Measurements from ENCODE around the gene PPP1R3C. TPM values are rescaled to one million over a fixed set of nuclear protein-coding genes. Genes with fewer than 3 reads are reported as not detected.

Gene PPP1R3C
- total RNA-seq, 4 donors from 2014 or later: 1.7 to 8.8 (median 5.1) TPM

- TF ChIP-seq, protein P1, sequence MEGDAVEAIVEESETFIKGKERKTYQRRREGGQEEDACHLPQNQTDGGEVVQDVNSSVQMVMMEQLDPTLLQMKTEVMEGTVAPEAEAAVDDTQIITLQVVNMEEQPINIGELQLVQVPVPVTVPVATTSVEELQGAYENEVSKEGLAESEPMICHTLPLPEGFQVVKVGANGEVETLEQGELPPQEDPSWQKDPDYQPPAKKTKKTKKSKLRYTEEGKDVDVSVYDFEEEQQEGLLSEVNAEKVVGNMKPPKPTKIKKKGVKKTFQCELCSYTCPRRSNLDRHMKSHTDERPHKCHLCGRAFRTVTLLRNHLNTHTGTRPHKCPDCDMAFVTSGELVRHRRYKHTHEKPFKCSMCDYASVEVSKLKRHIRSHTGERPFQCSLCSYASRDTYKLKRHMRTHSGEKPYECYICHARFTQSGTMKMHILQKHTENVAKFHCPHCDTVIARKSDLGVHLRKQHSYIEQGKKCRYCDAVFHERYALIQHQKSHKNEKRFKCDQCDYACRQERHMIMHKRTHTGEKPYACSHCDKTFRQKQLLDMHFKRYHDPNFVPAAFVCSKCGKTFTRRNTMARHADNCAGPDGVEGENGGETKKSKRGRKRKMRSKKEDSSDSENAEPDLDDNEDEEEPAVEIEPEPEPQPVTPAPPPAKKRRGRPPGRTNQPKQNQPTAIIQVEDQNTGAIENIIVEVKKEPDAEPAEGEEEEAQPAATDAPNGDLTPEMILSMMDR (IDR thresholded peaks at IDR 0.05; ENCODE audit: low read depth): no peak
These were observed 34.5 kb downstream of the PPP1R3C start for GRCh38 chr10:91598211-91598977.

GRCh38 chr10:91597197-91597881 is 35.5 kb downstream of the PPP1R3C start:
- TF ChIP-seq, protein P1 (IDR thresholded peaks at IDR 0.05; ENCODE audit: low read depth): no peak

GRCh38 chr10:91596825-91597196 is 36.1 kb downstream of the PPP1R3C start:
- TF ChIP-seq, protein P1 (IDR thresholded peaks at IDR 0.05; ENCODE audit: low read depth): no peak

GRCh38 chr10:91593834-91594233 is 39.0 kb downstream of the PPP1R3C start:
- TF ChIP-seq, protein P1 (IDR thresholded peaks at IDR 0.05; ENCODE audit: low read depth): no peak

GRCh38 chr10:91593366-91593765 is 39.5 kb downstream of the PPP1R3C start:
- TF ChIP-seq, protein P1 (IDR thresholded peaks at IDR 0.05; ENCODE audit: low read depth): no peak

GRCh38 chr10:91592266-91592975 is 40.5 kb downstream of the PPP1R3C start:
- TF ChIP-seq, protein P1 (IDR thresholded peaks at IDR 0.05; ENCODE audit: low read depth): no peak

GRCh38 chr10:91591797-91592174 is 41.1 kb downstream of the PPP1R3C start:
- TF ChIP-seq, protein P1 (IDR thresholded peaks at IDR 0.05; ENCODE audit: low read depth): no peak

Data from subcutaneous adipose tissue (tissue), 4 donors.